Measurements from ENCODE around the gene BMP2K. TPM values are rescaled to one million over a fixed set of nuclear protein-coding genes. Genes with fewer than 3 reads are reported as not detected.
A peak's percentile ranks its signal among the peaks of the same experiment; 100 is the strongest.
"Not testable (repeated sequence)": the region's sequence is repeated elsewhere in the genome, so short reads cannot be mapped to it uniquely, and the experiment has no call there.

BMP2K gene
- total and polyA plus RNA-seq, 9 donors: 11.4 to 22.4 (median 15.5) TPM

DNA sequence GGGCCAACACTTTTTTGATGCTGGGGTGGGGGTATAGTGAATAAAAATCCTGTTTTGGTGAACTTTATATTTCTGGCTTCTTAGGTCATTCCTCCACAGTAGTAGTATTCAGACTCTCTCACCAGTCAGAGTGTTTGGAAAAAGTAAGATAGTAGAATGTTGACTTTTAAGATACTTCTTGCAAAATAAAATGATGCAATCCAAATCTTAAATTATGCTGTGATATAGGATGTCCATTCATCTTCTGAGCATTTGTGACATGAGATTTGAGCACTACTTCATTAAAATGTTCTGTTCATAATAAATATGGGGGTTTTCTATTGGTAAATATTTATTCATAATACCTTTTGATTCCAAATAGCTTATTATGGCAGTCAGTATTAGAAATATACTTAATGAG lies 70.1 kb downstream of the BMP2K start:
- H3K27ac ChIP-seq (ENCODE audit: low read length): no peak overlapping the region

GRCh38 chr4:78862314-78862737 lies 86.2 kb downstream of the BMP2K start:
- Histone ChIP-seq H3K9me3 (replicated peaks; ENCODE audit: control insufficient read depth, low read depth, low read length) (no peaks in the 10 kb centered on the region), H3K27ac (ENCODE audit: low read length) (no peak overlapping the region), H3K4me1 (ENCODE audit: control insufficient read depth, insufficient read depth, low read length) (no peaks in the 10 kb centered on the region), H3K27me3 (ENCODE audit: control insufficient read depth, insufficient read depth, low read length) (no peaks in the 10 kb centered on the region), H3K4me3 (ENCODE audit: low read length) (no peak overlapping the region), H3K36me3 (ENCODE audit: control insufficient read depth, insufficient read depth, low read length) (peaks cover 4% of the 10 kb centered on the region)
- no peak for DNase-seq
- 75% methylated on average over 1 of the region's 2 CpGs for WGBS (ENCODE audit: insufficient coverage)

More for the DNA sequence above, 70.1 kb downstream of the BMP2K start:
- H3K4me1 ChIP-seq (ENCODE audit: control insufficient read depth, insufficient read depth, low read length): no peaks in the 10 kb centered on the region
- H3K9me3 ChIP-seq (replicated peaks; ENCODE audit: control insufficient read depth, low read depth, low read length): no peaks in the 10 kb centered on the region
- H3K36me3 ChIP-seq (ENCODE audit: control insufficient read depth, insufficient read depth, low read length): no peaks in the 10 kb centered on the region
- no peak overlapping the region for H3K4me3 ChIP-seq (ENCODE audit: low read length)
- H3K27me3 ChIP-seq (ENCODE audit: control insufficient read depth, insufficient read depth, low read length): no peaks in the 10 kb centered on the region
- no peak for DNase-seq

- H3K9me3 ChIP-seq (replicated peaks; ENCODE audit: control insufficient read depth, low read depth, low read length): no peaks in the 10 kb centered on the region
- no peak for DNase-seq
- peaks cover 4% of the 10 kb centered on the region for H3K36me3 ChIP-seq (ENCODE audit: control insufficient read depth, insufficient read depth, low read length)
- H3K4me3 ChIP-seq (ENCODE audit: low read length): no peak overlapping the region
- no peaks in the 10 kb centered on the region for H3K4me1 ChIP-seq (ENCODE audit: control insufficient read depth, insufficient read depth, low read length)
- no peak overlapping the region for H3K27ac ChIP-seq (ENCODE audit: low read length)
- WGBS (ENCODE audit: insufficient coverage): no CpG with 5 or more reads among the region's 5 CpGs
- H3K27me3 ChIP-seq (ENCODE audit: control insufficient read depth, insufficient read depth, low read length): no peaks in the 10 kb centered on the region
These were observed 87.2 kb downstream of the BMP2K start for GRCh38 chr4:78863254-78863869.

DNA sequence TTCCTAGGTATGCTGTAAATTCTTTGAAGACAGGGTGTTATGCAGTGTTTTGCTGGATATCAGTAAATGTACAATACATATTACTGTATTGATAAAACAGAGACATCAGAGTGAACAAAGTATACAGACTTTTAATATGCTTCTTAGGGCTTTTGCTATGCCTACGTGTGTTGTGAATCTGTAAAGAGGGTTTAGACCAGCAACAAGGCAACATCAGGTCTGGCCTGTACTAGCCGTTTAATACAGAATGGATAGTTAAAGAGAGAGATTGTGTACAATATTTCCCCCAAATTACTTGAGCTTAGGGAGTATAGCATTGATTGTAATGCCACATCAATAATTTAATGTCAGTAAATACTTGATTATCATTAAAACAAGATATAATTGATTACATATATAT lies 87.8 kb downstream of the BMP2K start:
- H3K36me3 ChIP-seq (ENCODE audit: control insufficient read depth, insufficient read depth, low read length): peaks cover 4% of the 10 kb centered on the region
- no peak overlapping the region for H3K27ac ChIP-seq (ENCODE audit: low read length)
- WGBS (ENCODE audit: insufficient coverage): no CpG with 5 or more reads among the region's 2 CpGs
- no peaks in the 10 kb centered on the region for H3K27me3 ChIP-seq (ENCODE audit: control insufficient read depth, insufficient read depth, low read length)
- no peaks in the 10 kb centered on the region for H3K9me3 ChIP-seq (replicated peaks; ENCODE audit: control insufficient read depth, low read depth, low read length)
- H3K4me1 ChIP-seq (ENCODE audit: control insufficient read depth, insufficient read depth, low read length): no peaks in the 10 kb centered on the region
- DNase-seq: peak; percentile 3
- no peak overlapping the region for H3K4me3 ChIP-seq (ENCODE audit: low read length)

DNA sequence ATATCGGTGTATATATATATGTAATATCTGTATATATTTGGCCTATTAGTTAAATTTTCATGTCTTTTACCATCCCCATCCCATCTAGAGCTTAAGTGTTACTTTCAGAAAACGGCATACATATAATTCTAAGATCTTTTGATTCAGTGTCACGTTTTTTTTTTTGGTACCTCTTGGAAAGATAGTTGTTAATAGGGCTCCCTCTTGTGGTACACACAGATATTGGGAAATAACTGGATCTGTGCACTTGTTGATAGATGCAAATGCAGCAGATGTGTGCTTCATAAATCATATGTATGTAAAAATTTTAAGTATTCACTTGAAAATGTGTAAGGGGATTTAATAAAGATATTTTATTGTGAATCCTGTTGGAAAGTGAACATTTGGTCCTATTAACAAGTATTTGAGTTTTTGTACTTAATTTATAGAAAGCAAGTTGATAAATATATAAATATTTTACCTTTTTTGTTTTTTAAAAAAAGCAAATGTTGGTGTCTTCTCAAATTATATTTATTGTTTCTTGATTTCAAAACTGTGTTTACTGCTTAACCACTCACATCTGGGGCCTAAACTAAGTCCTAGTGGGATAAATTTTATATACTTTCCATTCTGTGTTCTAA lies 88.4 kb downstream of the BMP2K start:
- Histone ChIP-seq H3K27ac (ENCODE audit: low read length) (no peak overlapping the region), H3K4me1 (ENCODE audit: control insufficient read depth, insufficient read depth, low read length) (no peaks in the 10 kb centered on the region), H3K4me3 (ENCODE audit: low read length) (no peak overlapping the region), H3K9me3 (replicated peaks; ENCODE audit: control insufficient read depth, low read depth, low read length) (no peaks in the 10 kb centered on the region), H3K27me3 (ENCODE audit: control insufficient read depth, insufficient read depth, low read length) (no peaks in the 10 kb centered on the region), H3K36me3 (ENCODE audit: control insufficient read depth, insufficient read depth, low read length) (peaks cover 4% of the 10 kb centered on the region)
- DNase-seq: peak; percentile 86
- WGBS (ENCODE audit: insufficient coverage): no CpG with 5 or more reads among the region's 3 CpGs

DNA sequence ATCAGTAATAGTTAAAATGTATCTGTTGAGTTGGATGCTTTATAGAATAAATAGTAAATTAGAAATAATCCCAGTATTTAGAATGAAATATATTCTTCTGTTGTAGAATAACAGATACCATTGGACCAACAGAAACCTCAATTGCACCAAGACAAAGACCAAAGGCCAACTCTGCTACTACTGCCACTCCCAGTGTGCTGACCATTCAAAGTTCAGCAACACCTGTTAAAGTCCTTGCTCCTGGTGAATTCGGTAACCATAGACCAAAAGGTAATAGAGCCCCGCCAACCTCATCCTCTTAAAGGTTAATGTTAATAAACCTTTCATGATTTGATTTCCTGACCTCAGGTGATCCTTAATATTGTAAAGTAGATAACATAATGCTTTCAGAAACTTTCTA lies 89.3 kb downstream of the BMP2K start:
- peaks cover 4% of the 10 kb centered on the region for H3K36me3 ChIP-seq (ENCODE audit: control insufficient read depth, insufficient read depth, low read length)
- no peaks in the 10 kb centered on the region for H3K27me3 ChIP-seq (ENCODE audit: control insufficient read depth, insufficient read depth, low read length)
- no CpG with 5 or more reads among the region's 2 CpGs for WGBS (ENCODE audit: insufficient coverage)

DNA sequence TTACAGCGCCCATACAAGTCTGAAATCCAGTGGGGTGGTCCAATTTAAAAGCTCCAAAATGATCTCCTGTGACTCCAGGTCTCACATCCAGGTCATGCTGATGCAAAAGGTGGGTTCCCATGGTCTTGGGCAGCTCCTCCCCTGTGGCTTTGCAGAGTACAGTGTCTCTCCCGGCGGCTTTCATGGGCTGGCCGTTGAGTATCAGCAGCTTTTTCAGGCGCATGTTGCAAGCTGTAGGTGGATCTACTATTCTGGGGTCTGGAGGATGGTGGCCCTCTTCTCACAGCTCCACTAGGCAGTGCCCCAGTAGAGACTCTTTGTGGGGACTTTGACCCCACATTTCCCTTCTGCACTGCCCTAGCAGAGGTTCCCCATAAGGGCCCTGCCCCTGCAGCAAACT lies 92.6 kb downstream of the BMP2K start:
- not testable (repeated sequence) for H3K9me3 ChIP-seq (replicated peaks; ENCODE audit: control insufficient read depth, low read depth, low read length); H3K4me3 ChIP-seq (ENCODE audit: low read length); H3K4me1 ChIP-seq (ENCODE audit: control insufficient read depth, insufficient read depth, low read length); H3K27me3 ChIP-seq (ENCODE audit: control insufficient read depth, insufficient read depth, low read length); H3K27ac ChIP-seq (ENCODE audit: low read length); DNase-seq
- 93% methylated on average over 5 of the region's 5 CpGs for WGBS (ENCODE audit: insufficient coverage)
- peaks cover 14% of the 10 kb centered on the region for H3K36me3 ChIP-seq (ENCODE audit: control insufficient read depth, insufficient read depth, low read length)

More for the DNA sequence above, 89.3 kb downstream of the BMP2K start:
- Histone ChIP-seq H3K27ac (ENCODE audit: low read length) (no peak overlapping the region), H3K4me1 (ENCODE audit: control insufficient read depth, insufficient read depth, low read length) (no peaks in the 10 kb centered on the region), H3K9me3 (replicated peaks; ENCODE audit: control insufficient read depth, low read depth, low read length) (no peaks in the 10 kb centered on the region), H3K4me3 (ENCODE audit: low read length) (no peak overlapping the region)
- DNase-seq: no peak

DNA sequence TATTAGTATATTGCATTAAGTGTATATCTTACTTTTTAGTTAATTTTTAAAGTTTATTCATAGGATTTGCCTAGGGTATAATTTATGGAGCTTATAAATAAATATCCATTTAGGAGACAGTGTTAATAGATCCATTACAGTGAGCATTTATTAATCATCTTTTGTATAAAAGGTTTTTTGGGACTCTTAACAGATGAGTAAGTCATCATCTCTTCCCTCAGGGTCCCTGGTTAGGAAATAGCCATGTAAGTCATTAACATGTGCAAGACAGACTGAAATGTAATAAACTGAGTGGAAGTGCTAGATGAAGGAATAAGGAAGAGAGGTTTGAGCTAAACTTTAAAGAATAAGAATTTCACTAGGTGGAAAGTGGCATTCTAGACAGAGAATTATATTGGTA lies 93.9 kb downstream of the BMP2K start:
- H3K4me3 ChIP-seq (ENCODE audit: low read length): no peak overlapping the region
- H3K9me3 ChIP-seq (replicated peaks; ENCODE audit: control insufficient read depth, low read depth, low read length): no peaks in the 10 kb centered on the region
- H3K4me1 ChIP-seq (ENCODE audit: control insufficient read depth, insufficient read depth, low read length): no peaks in the 10 kb centered on the region

DNA sequence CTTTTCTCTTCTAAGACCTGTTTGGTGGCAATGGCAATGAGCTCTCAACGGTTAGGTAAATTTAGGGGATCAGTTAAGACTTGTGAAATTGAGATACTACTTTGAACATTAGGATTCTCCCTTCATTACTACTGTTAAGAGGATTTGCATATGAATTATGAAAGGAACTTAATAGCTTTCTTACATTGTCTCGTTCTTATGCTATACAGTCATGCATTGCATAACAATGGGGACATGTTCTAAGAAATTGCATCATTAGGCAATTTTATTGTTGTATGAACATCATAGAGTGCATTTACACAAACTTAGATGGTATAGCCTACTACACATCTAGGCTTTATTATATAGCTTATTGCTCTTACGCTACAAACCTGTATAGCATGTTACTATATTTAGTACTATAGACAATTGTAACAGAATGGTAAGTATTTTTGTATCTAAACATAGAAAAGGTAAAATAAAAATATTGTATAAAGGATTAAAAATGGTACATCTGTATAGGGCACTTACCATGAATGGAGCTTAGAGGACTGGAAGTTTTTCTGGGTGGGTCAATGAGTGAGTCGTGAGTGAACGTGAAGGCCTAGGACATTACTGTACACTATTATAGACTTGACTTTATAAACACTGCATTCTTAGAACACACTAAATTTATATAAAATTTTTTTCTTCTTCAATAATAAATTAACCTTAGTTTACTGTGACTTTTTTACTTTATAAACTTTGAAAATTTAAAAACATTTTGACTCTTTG lies 100.6 kb downstream of the BMP2K start:
- Histone ChIP-seq H3K4me1 (ENCODE audit: control insufficient read depth, insufficient read depth, low read length) (no peaks in the 10 kb centered on the region), H3K27me3 (ENCODE audit: control insufficient read depth, insufficient read depth, low read length) (no peaks in the 10 kb centered on the region), H3K36me3 (ENCODE audit: control insufficient read depth, insufficient read depth, low read length) (peaks cover 19% of the 10 kb centered on the region), H3K4me3 (ENCODE audit: low read length) (no peak overlapping the region), H3K9me3 (replicated peaks; ENCODE audit: control insufficient read depth, low read depth, low read length) (no peaks in the 10 kb centered on the region), H3K27ac (ENCODE audit: low read length) (no peak overlapping the region)
- DNase-seq: no peak
- no CpG with 5 or more reads among the region's 5 CpGs for WGBS (ENCODE audit: insufficient coverage)

More for the DNA sequence above, 93.9 kb downstream of the BMP2K start:
- H3K27me3 ChIP-seq (ENCODE audit: control insufficient read depth, insufficient read depth, low read length): no peaks in the 10 kb centered on the region
- H3K36me3 ChIP-seq (ENCODE audit: control insufficient read depth, insufficient read depth, low read length): peaks cover 15% of the 10 kb centered on the region
- DNase-seq: no peak
- no peak overlapping the region for H3K27ac ChIP-seq (ENCODE audit: low read length)

GRCh38 chr4:78878031-78878430 lies 101.9 kb downstream of the BMP2K start:
- Histone ChIP-seq H3K36me3 (ENCODE audit: control insufficient read depth, insufficient read depth, low read length) (peaks cover 14% of the 10 kb centered on the region), H3K27ac (ENCODE audit: low read length) (no peak overlapping the region), H3K4me1 (ENCODE audit: control insufficient read depth, insufficient read depth, low read length) (no peaks in the 10 kb centered on the region), H3K27me3 (ENCODE audit: control insufficient read depth, insufficient read depth, low read length) (no peaks in the 10 kb centered on the region), H3K4me3 (ENCODE audit: low read length) (no peak overlapping the region), H3K9me3 (replicated peaks; ENCODE audit: control insufficient read depth, low read depth, low read length) (no peaks in the 10 kb centered on the region)
- DNase-seq: no peak
- no CpG with 5 or more reads among the region's 1 CpG for WGBS (ENCODE audit: insufficient coverage)

All from muscle of leg (tissue), 11 donors.